DND-41 (cell line): ENCODE measurements around the gene EPOP.
"Not testable (repeated sequence)": the region's sequence is repeated elsewhere in the genome, so short reads cannot be mapped to it uniquely, and the experiment has no call there.

Experiments used
- CTCF ChIP-seq: IDR thresholded peaks from 2 replicates; pipeline ENCODE4 v1.5.1; 2012; ENCODE audit warnings: borderline replicate concordance, low read length, moderate library complexity, mild to moderate bottlenecking; ENCODE audit not compliant: poor library complexity, severe bottlenecking; ENCODE audit errors: extremely low read depth
- EZH2 ChIP-seq: IDR thresholded peaks from 3 replicates; pipeline ENCODE4 v1.6.1; 2012; ENCODE audit warnings: borderline replicate concordance, low read depth, mild to moderate bottlenecking, moderate library complexity, low read length, inconsistent platforms; ENCODE audit not compliant: severe bottlenecking

GRCh38 chr17:38650653-38651173 lies 24.0 kb downstream of the EPOP start:
- not testable (repeated sequence) for TF ChIP-seq CTCF, EZH2
